ENCODE results near the gene SPA17. TPM values are rescaled to one million over a fixed set of nuclear protein-coding genes. Genes with fewer than 3 reads are reported as not detected.
A peak's percentile ranks its signal among the peaks of the same experiment; 100 is the strongest.

Gene SPA17
- total and polyA plus RNA-seq, 7 experiments from 2014 or later, result 1.00 to 2.3 (median 1.1) TPM

DNA sequence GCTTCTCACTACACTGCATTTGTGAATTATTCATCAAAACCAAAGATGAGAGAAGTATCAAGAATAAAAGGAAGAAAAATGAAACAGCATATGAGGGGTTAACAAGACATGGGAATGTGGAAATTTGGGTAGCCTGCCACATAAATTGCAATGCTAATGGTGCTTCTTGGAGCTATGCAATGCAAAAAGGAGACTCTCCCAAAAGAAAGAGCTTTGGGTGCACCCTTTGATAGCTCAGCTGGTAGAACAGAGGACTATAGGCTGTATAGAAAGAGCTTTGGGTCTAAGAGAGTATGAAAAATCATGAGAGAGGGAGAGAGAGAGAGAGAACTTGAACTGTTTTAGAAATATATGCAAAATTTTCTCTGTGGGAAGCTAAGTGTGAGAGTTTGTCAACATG lies 26.3 kb downstream of the SPA17 start:
- H3K36me3 ChIP-seq (ENCODE audit: control insufficient read depth in 2 of 3, insufficient read depth in 3 of 3, low read length in 3 of 3), result no peaks in the 10 kb centered on the region
- Mint-ChIP-seq H3K9me3 (peaks cover 0 to 11% (median 7%) of the 10 kb centered on the region in 11 donors), H3K4me3 (no peak overlapping the region), H3K36me3 (peaks cover 0 to 14% (median 9%) of the 10 kb centered on the region in 5 donors), H3K4me1 (peaks cover 0 to 3% (median 0%) of the 10 kb centered on the region in 7 donors), H3K27me3 (peaks cover 5 to 28% (median 12%) of the 10 kb centered on the region in 5 donors), H3K27ac (no peak overlapping the region)
- DNase-seq (no peak), ATAC-seq (no peak)
- ChIA-PET POLR2A (no interaction called here), CTCF (interaction anchor here (1.1 kb wide), 1 partner anchor 44 kb away, joined by 3 read pairs; no protein-coding TSS in a partner anchor)
- no peaks in the 10 kb centered on the region for H3K27me3 ChIP-seq (ENCODE audit: control insufficient read depth in 2 of 2, insufficient read depth in 2 of 2, low read length in 2 of 2)
- no peaks in the 10 kb centered on the region for H3K4me1 ChIP-seq (ENCODE audit: control insufficient read depth in 2 of 2, insufficient read depth in 2 of 2, low read length in 2 of 2)
- H3K9me3 ChIP-seq (ENCODE audit: control insufficient read depth in 2 of 3, low read length in 3 of 3), result no peaks in the 10 kb centered on the region
- intact Hi-C loops (cut with micrococcal nuclease), result no loop called here
- H3K4me3 ChIP-seq (ENCODE audit: low read length), result no peak overlapping the region
- H3K27ac ChIP-seq (ENCODE audit: low read depth, low read length), result no peak overlapping the region

DNA sequence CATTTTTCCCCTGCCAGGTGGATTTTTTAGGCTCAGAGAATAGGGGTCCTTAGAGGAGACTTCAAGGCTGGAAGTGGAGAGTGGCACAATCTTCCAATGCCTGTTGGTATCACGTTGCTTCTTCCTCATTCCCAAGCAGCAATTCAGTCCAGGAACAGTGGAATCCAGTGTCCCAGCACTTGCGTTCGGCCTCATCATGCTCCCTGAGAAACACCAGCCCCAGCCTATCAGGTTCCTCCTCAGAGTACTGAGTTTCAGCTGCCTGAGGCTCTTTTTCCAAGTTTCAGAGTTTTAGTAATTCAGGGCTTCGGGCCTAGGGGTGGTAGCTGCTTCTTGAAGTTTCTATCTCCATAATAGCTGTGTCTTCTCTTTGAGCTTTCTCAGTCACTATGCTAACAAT lies 34.1 kb downstream of the SPA17 start:
- CTCF ChIA-PET, result no interaction called here
- Mint-ChIP-seq H3K4me1 (no peaks in the 10 kb centered on the region), H3K36me3 (peaks cover 2 to 21% (median 15%) of the 10 kb centered on the region in 5 donors), H3K27ac (no peak overlapping the region), H3K27me3 (peaks cover 5 to 13% (median 9%) of the 10 kb centered on the region in 5 donors), H3K9me3 (peaks cover 0 to 18% (median 13%) of the 10 kb centered on the region in 11 donors), H3K4me3 (no peak overlapping the region)
- Histone ChIP-seq H3K9me3 (ENCODE audit: control insufficient read depth in 2 of 3, low read length in 3 of 3) (peaks cover 0 to 5% (median 0%) of the 10 kb centered on the region in 3 experiments), H3K4me3 (ENCODE audit: low read length) (no peak overlapping the region), H3K27ac (ENCODE audit: low read depth, low read length) (no peak overlapping the region), H3K27me3 (ENCODE audit: control insufficient read depth in 2 of 2, insufficient read depth in 2 of 2, low read length in 2 of 2) (no peaks in the 10 kb centered on the region), H3K4me1 (ENCODE audit: control insufficient read depth in 2 of 2, insufficient read depth in 2 of 2, low read length in 2 of 2) (no peaks in the 10 kb centered on the region), H3K36me3 (ENCODE audit: control insufficient read depth in 2 of 3, insufficient read depth in 3 of 3, low read length in 3 of 3) (no peaks in the 10 kb centered on the region)
- no peak for DNase-seq
- POLR2A ChIA-PET, result no interaction called here
- intact Hi-C loops (cut with micrococcal nuclease), result no loop called here
- no peak for ATAC-seq

GRCh38 chr11:124712392-124712791 lies 38.7 kb downstream of the SPA17 start:
- peaks cover 0 to 2% of the 10 kb centered on the region in 2 donors for H3K4me1 ChIP-seq (ENCODE audit: control insufficient read depth in 2 of 2, insufficient read depth in 2 of 2, low read length in 2 of 2)
- no peak for DNase-seq
- H3K9me3 ChIP-seq (ENCODE audit: control insufficient read depth in 2 of 3, low read length in 3 of 3), result peaks cover 0 to 5% (median 0%) of the 10 kb centered on the region in 3 experiments
- ChIA-PET POLR2A (no interaction called here), CTCF (no interaction called here)
- intact Hi-C loops (cut with micrococcal nuclease), result no loop called here
- H3K36me3 Mint-ChIP-seq, result peaks cover 2 to 30% (median 12%) of the 10 kb centered on the region in 5 donors
- H3K27me3 Mint-ChIP-seq, result peaks cover 23 to 39% (median 29%) of the 10 kb centered on the region in 5 donors
- H3K4me3 Mint-ChIP-seq, result no peak overlapping the region
- H3K27ac Mint-ChIP-seq, result no peak overlapping the region
- no peak overlapping the region for H3K27ac ChIP-seq (ENCODE audit: low read depth, low read length)
- ATAC-seq, result no peak
- peaks cover 0 to 12% (median 8%) of the 10 kb centered on the region in 11 donors for H3K9me3 Mint-ChIP-seq
- H3K4me1 Mint-ChIP-seq, result peaks cover 0 to 7% (median 2%) of the 10 kb centered on the region in 7 donors
- H3K27me3 ChIP-seq (ENCODE audit: control insufficient read depth in 2 of 2, insufficient read depth in 2 of 2, low read length in 2 of 2), result peaks cover 5 to 6% of the 10 kb centered on the region in 2 donors
- no peaks in the 10 kb centered on the region for H3K36me3 ChIP-seq (ENCODE audit: control insufficient read depth in 2 of 3, insufficient read depth in 3 of 3, low read length in 3 of 3)
- H3K4me3 ChIP-seq (ENCODE audit: low read length), result no peak overlapping the region

- Histone ChIP-seq H3K4me1 (ENCODE audit: control insufficient read depth in 2 of 2, insufficient read depth in 2 of 2, low read length in 2 of 2) (peaks cover 10% of the 10 kb centered on the region in 2 donors), H3K27me3 (ENCODE audit: control insufficient read depth in 2 of 2, insufficient read depth in 2 of 2, low read length in 2 of 2) (peaks cover 5 to 6% of the 10 kb centered on the region in 2 donors), H3K27ac (ENCODE audit: low read depth, low read length) (no peak overlapping the region), H3K9me3 (ENCODE audit: control insufficient read depth in 2 of 3, low read length in 3 of 3) (no peaks in the 10 kb centered on the region), H3K36me3 (ENCODE audit: control insufficient read depth in 2 of 3, insufficient read depth in 3 of 3, low read length in 3 of 3) (no peaks in the 10 kb centered on the region), H3K4me3 (ENCODE audit: low read length) (no peak overlapping the region)
- POLR2A ChIA-PET, result interaction anchor here (1.0 kb wide), 1 partner anchor 10 kb away, joined by 3 read pairs; no protein-coding TSS in a partner anchor
- no peak for DNase-seq
- Mint-ChIP-seq H3K9me3 (peaks cover 0 to 3% (median 0%) of the 10 kb centered on the region in 11 donors), H3K36me3 (peaks cover 0 to 19% (median 5%) of the 10 kb centered on the region in 5 donors), H3K4me3 (peak overlapping the region in 3 of 10 donors; percentile 10 to 85 (median 13)), H3K27ac (no peak overlapping the region), H3K27me3 (peaks cover 29 to 65% (median 45%) of the 10 kb centered on the region in 5 donors), H3K4me1 (peaks cover 8 to 20% (median 10%) of the 10 kb centered on the region in 7 donors)
- intact Hi-C loops (cut with micrococcal nuclease), result no loop called here
- CTCF ChIA-PET, result no interaction called here
- ATAC-seq, result no peak
These were observed 42.9 kb downstream of the SPA17 start for GRCh38 chr11:124716591-124716990.

DNA sequence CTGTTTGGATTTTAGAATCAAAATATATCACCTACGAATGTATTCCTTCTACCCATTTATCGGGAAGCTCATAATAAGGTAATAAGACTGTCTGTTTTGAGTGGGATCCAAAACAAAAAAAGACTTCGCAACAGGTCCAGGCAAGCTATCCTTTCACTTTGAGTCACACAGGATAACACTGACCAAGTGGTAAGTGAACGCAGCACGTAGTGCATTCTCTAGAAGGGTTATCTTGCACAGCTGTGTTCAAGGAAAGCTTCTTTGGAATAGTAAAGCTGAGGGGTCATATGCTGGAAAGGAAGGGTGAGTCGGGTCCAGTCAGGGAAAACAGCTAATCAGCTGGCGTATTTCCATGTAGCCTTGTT lies 43.7 kb downstream of the SPA17 start:
- H3K27me3 ChIP-seq (ENCODE audit: control insufficient read depth in 2 of 2, insufficient read depth in 2 of 2, low read length in 2 of 2), result peaks cover 5 to 6% of the 10 kb centered on the region in 2 donors
- no peaks in the 10 kb centered on the region for H3K9me3 Mint-ChIP-seq
- H3K27ac ChIP-seq (ENCODE audit: low read depth, low read length), result no peak overlapping the region
- DNase-seq (no peak), ATAC-seq (no peak)
- intact Hi-C loops (cut with micrococcal nuclease), result no loop called here
- H3K4me1 Mint-ChIP-seq, result peaks cover 10 to 27% (median 15%) of the 10 kb centered on the region in 7 donors
- H3K36me3 Mint-ChIP-seq, result peaks cover 0 to 17% (median 5%) of the 10 kb centered on the region in 5 donors
- H3K36me3 ChIP-seq (ENCODE audit: control insufficient read depth in 2 of 3, insufficient read depth in 3 of 3, low read length in 3 of 3), result no peaks in the 10 kb centered on the region
- CTCF ChIA-PET, result interaction anchor here (0.6 kb wide), 1 partner anchor 24 kb away, joined by 3 read pairs; no protein-coding TSS in a partner anchor
- H3K9me3 ChIP-seq (ENCODE audit: control insufficient read depth in 2 of 3, low read length in 3 of 3), result no peaks in the 10 kb centered on the region
- H3K4me1 ChIP-seq (ENCODE audit: control insufficient read depth in 2 of 2, insufficient read depth in 2 of 2, low read length in 2 of 2), result peaks cover 10 to 12% of the 10 kb centered on the region in 2 donors
- peaks cover 29 to 71% (median 45%) of the 10 kb centered on the region in 5 donors for H3K27me3 Mint-ChIP-seq
- H3K4me3 Mint-ChIP-seq, result peak overlapping the region; percentile 63 to 94 (median 82)
- POLR2A ChIA-PET, result interaction anchor here (1.0 kb wide), 1 partner anchor 11 kb away, joined by 3 read pairs; no protein-coding TSS in a partner anchor
- peak overlapping the region in 2 of 9 donors; percentile 14 to 43 for H3K27ac Mint-ChIP-seq
- H3K4me3 ChIP-seq (ENCODE audit: low read length), result peak overlapping the region; percentile 48

- CTCF ChIA-PET, result interaction anchor here (0.6 kb wide), 1 partner anchor 24 kb away, joined by 3 read pairs; no protein-coding TSS in a partner anchor
- Histone ChIP-seq H3K4me3 (ENCODE audit: low read length) (peak overlapping the region; percentile 48), H3K27me3 (ENCODE audit: control insufficient read depth in 2 of 2, insufficient read depth in 2 of 2, low read length in 2 of 2) (peaks cover 5 to 6% of the 10 kb centered on the region in 2 donors), H3K9me3 (ENCODE audit: control insufficient read depth in 2 of 3, low read length in 3 of 3) (no peaks in the 10 kb centered on the region), H3K4me1 (ENCODE audit: control insufficient read depth in 2 of 2, insufficient read depth in 2 of 2, low read length in 2 of 2) (peaks cover 10 to 15% of the 10 kb centered on the region in 2 donors), H3K36me3 (ENCODE audit: control insufficient read depth in 2 of 3, insufficient read depth in 3 of 3, low read length in 3 of 3) (no peaks in the 10 kb centered on the region), H3K27ac (ENCODE audit: low read depth, low read length) (no peak overlapping the region)
- intact Hi-C loops (cut with micrococcal nuclease), result loop anchor here in 1 of 2 donors (1.0 to 2.0 kb wide), 3 partner anchors 21 to 45 kb away; partner anchors contain the start of genes NRGN, SIAE and SPA17
- POLR2A ChIA-PET, result interaction anchor here (1.0 kb wide), 1 partner anchor 12 kb away, joined by 3 read pairs; no protein-coding TSS in a partner anchor
- peak; percentile 76 for ATAC-seq
- Mint-ChIP-seq H3K27ac (peak overlapping the region in 2 of 9 donors; percentile 14 to 43), H3K27me3 (peaks cover 29 to 78% (median 49%) of the 10 kb centered on the region in 5 donors), H3K4me3 (peak overlapping the region; percentile 63 to 94 (median 82)), H3K36me3 (peaks cover 0 to 16% (median 5%) of the 10 kb centered on the region in 5 donors), H3K4me1 (peaks cover 14 to 33% (median 21%) of the 10 kb centered on the region in 7 donors), H3K9me3 (no peaks in the 10 kb centered on the region)
- DNase-seq, result peak in 6 of 9 donors; percentile 12 to 37 (median 24)
These were observed 44.3 kb downstream of the SPA17 start for GRCh38 chr11:124717786-124718651.

Data from naive thymus-derived CD4-positive, alpha-beta T cell (primary cell).